Kidney tubule cell (primary cell): ENCODE data around the gene CHSY3.
"Not testable (repeated sequence)": the region's sequence is repeated elsewhere in the genome, so short reads cannot be mapped to it uniquely, and the experiment has no call there.

ENCODE experiments used
- DNase-seq: peaks from one replicate; pipeline ENCODE4 v3.0.0-alpha.2; 2018; ENCODE audit warnings: low spot score

The CHSY3 gene

GRCh38 chr5:130164966-130165365 is 260.7 kb downstream of the CHSY3 start:
- DNase-seq = no peak

GRCh38 chr5:130166839-130167490 is 262.7 kb downstream of the CHSY3 start:
- no peak for DNase-seq

- no peak for DNase-seq
These were observed 263.9 kb downstream of the CHSY3 start for GRCh38 chr5:130168211-130168610.

GRCh38 chr5:130171699-130172098 is 267.4 kb downstream of the CHSY3 start:
- no peak for DNase-seq

- no peak for DNase-seq
These were observed 278.9 kb downstream of the CHSY3 start for GRCh38 chr5:130183115-130183514.

GRCh38 chr5:130189961-130190360 is 285.7 kb downstream of the CHSY3 start:
- peak; percentile 36 for DNase-seq

- DNase-seq = peak; percentile 22
These were observed 294.7 kb downstream of the CHSY3 start for GRCh38 chr5:130198927-130199326.

- no peak for DNase-seq
These were observed 302.4 kb downstream of the CHSY3 start for GRCh38 chr5:130206686-130207085.

- no peak for DNase-seq
These were observed 309.3 kb downstream of the CHSY3 start for GRCh38 chr5:130213607-130214006.

GRCh38 chr5:130216286-130216685 is 312.0 kb downstream of the CHSY3 start:
- DNase-seq = no peak

- no peak for DNase-seq
These were observed 318.3 kb downstream of the CHSY3 start for GRCh38 chr5:130222573-130222972.

GRCh38 chr5:130226556-130226955 is 322.3 kb downstream of the CHSY3 start:
- not testable (repeated sequence) for DNase-seq

- DNase-seq = no peak
These were observed 323.4 kb downstream of the CHSY3 start for GRCh38 chr5:130227699-130228098.

- DNase-seq = no peak
These were observed 327.5 kb downstream of the CHSY3 start for GRCh38 chr5:130231786-130232185.

GRCh38 chr5:130234816-130235215 is 330.6 kb downstream of the CHSY3 start:
- DNase-seq = no peak
